IMR-90 (cell line): ENCODE data around the gene C3orf80. TPM values are rescaled to one million over a fixed set of nuclear protein-coding genes. Genes with fewer than 3 reads are reported as not detected.

Source experiments
- ATAC-seq: fragments of 200-7000 bp; cut with Tn5 transposase; 2 replicates; pipeline ENCODE4 v1.9.1; 2020; ENCODE audit warnings: low read depth, mild to moderate bottlenecking, moderate library complexity
- BruUV-seq: library from RNA; stranded (reverse); fragments of 400-500 nt; replicated peaks from 2 replicates; lab custom pipeline; 2021; lab: Mats Ljungman, UMichigan
- CTCF ChIA-PET: fragments of 300-600 bp; formaldehyde crosslinking; extraction: SDS; loops from one replicate; lab custom pipeline; 2021; ENCODE audit warnings: antibody characterized with exemption; lab: Yijun Ruan, JAX
- POLR2A ChIA-PET: fragments of 300-600 bp; sonication (Branson Sonifier 250); formaldehyde crosslinking; loops from one replicate; lab custom pipeline; 2022; ENCODE audit warnings: antibody characterized with exemption; ENCODE audit not compliant: unreplicated experiment; lab: Charles Lee
- DNase-seq: peaks from one replicate; pipeline ENCODE4 v3.0.0; 2013
- H2AFZ ChIP-seq: replicated peaks from 2 replicates; pipeline ENCODE3; 2013; ENCODE audit warnings: low read length, mild to moderate bottlenecking; ENCODE audit not compliant: poor library complexity
- H2AK5ac ChIP-seq: 2 replicates; pipeline ENCODE4 v1.6.1; 2013; ENCODE audit warnings: low read depth, low read length, inconsistent platforms
- H2AK9ac ChIP-seq: replicated peaks from 2 replicates; pipeline ENCODE3; 2013; ENCODE audit warnings: mild to moderate bottlenecking, low read depth, low read length, moderate library complexity; ENCODE audit not compliant: poor library complexity
- H2BK120ac ChIP-seq: 2 replicates; pipeline ENCODE4 v1.6.1; 2013; ENCODE audit warnings: low read depth, low read length, inconsistent platforms
- H2BK15ac ChIP-seq: 3 replicates; pipeline ENCODE4 v1.6.1; 2013; ENCODE audit warnings: low read depth, low read length, inconsistent platforms
- H2BK20ac ChIP-seq: 2 replicates; pipeline ENCODE4 v1.6.1; 2013; ENCODE audit warnings: low read depth, mild to moderate bottlenecking, inconsistent platforms, low read length, moderate library complexity
- H2BK5ac ChIP-seq: 2 replicates; pipeline ENCODE4 v1.6.1; 2013; ENCODE audit warnings: mild to moderate bottlenecking, low read depth, low read length, inconsistent platforms; ENCODE audit not compliant: poor library complexity, severe bottlenecking
- H3K14ac ChIP-seq: replicated peaks from 2 replicates; pipeline ENCODE4 v1.6.1; 2013; ENCODE audit warnings: low read depth, low read length, inconsistent platforms
- H3K18ac ChIP-seq: 2 replicates; pipeline ENCODE4 v1.6.1; 2013; ENCODE audit warnings: low read depth, low read length, control low read depth
- H3K23ac ChIP-seq: 2 replicates; pipeline ENCODE4 v1.6.1; 2013; ENCODE audit warnings: low read depth, low read length, inconsistent platforms
- H3K27ac ChIP-seq: 2 replicates; pipeline ENCODE4 v1.5.1; 2013; ENCODE audit warnings: mild to moderate bottlenecking, control low read depth, low read length; ENCODE audit not compliant: insufficient read depth
- H3K27me3 ChIP-seq: 2 replicates; pipeline ENCODE4 v1.6.1; 2013; ENCODE audit warnings: low read length; ENCODE audit not compliant: control insufficient read depth, insufficient read depth
- H3K36me3 ChIP-seq: 2 replicates; pipeline ENCODE4 v1.6.1; 2013; ENCODE audit warnings: low read length, mixed read lengths; ENCODE audit not compliant: control insufficient read depth, insufficient read depth
- H3K4ac ChIP-seq: 2 replicates; pipeline ENCODE4 v1.6.1; 2013; ENCODE audit warnings: low read depth, low read length, inconsistent platforms
- H3K4me1 ChIP-seq: 2 replicates; pipeline ENCODE4 v1.6.1; 2013; ENCODE audit warnings: low read length, mixed read lengths; ENCODE audit not compliant: control insufficient read depth, insufficient read depth
- H3K4me2 ChIP-seq: 2 replicates; pipeline ENCODE4 v1.6.1; 2013; ENCODE audit warnings: low read depth, mild to moderate bottlenecking, control low read depth, low read length, moderate library complexity
- H3K4me3 ChIP-seq: 2 replicates; pipeline ENCODE4 v1.5.1; 2013; ENCODE audit warnings: low read depth, mild to moderate bottlenecking, control low read depth, low read length, moderate library complexity; ENCODE audit not compliant: insufficient read depth
- H3K56ac ChIP-seq: 2 replicates; pipeline ENCODE4 v1.6.1; 2013; ENCODE audit warnings: low read length, inconsistent platforms; ENCODE audit not compliant: insufficient read depth; ENCODE audit errors: extremely low read depth
- H3K79me1 ChIP-seq, 2 experiments: 2 replicates each; pipeline ENCODE4 v1.6.1; 2013; ENCODE audit warnings: low read length in 2 of 2, inconsistent platforms in 1 of 2, low read depth in 1 of 2
- H3K9ac ChIP-seq: 2 replicates; pipeline ENCODE4 v1.6.1; 2013; ENCODE audit warnings: low read depth, low read length, control low read depth
- H3K9me1 ChIP-seq: 2 replicates; pipeline ENCODE4 v1.6.1; 2013; ENCODE audit warnings: low read length, inconsistent platforms; ENCODE audit not compliant: insufficient read depth
- H3K9me3 ChIP-seq: 2 replicates; pipeline ENCODE4 v1.6.1; 2013; ENCODE audit warnings: low read length; ENCODE audit not compliant: control insufficient read depth, insufficient read depth
- H4K20me1 ChIP-seq: 2 replicates; pipeline ENCODE4 v1.6.1; 2013; ENCODE audit warnings: low read length, inconsistent platforms; ENCODE audit not compliant: insufficient read depth
- H4K5ac ChIP-seq: 2 replicates; pipeline ENCODE4 v1.6.1; 2013; ENCODE audit warnings: mild to moderate bottlenecking, low read depth, low read length, control low read depth
- H4K8ac ChIP-seq, 2 experiments: 2 replicates each; pipeline ENCODE4 v1.6.1; 2013; ENCODE audit warnings: low read depth in 2 of 2, low read length in 2 of 2, control low read depth in 1 of 2, inconsistent platforms in 1 of 2
- H4K91ac ChIP-seq: 2 replicates; pipeline ENCODE4 v1.6.1; 2013; ENCODE audit warnings: low read depth, low read length, inconsistent platforms; ENCODE audit not compliant: insufficient read depth
- BHLHE40 ChIP-seq: fragments of 150-350 bp; IDR thresholded peaks from 2 replicates; pipeline ENCODE4 v1.6.1; 2016; ENCODE audit warnings: mild to moderate bottlenecking, low read depth, low read length
- CEBPB ChIP-seq: IDR thresholded peaks from 2 replicates; pipeline ENCODE4 v1.6.1; 2012; ENCODE audit warnings: low read depth, low read length, improper control_type of control experiment
- CHD1 ChIP-seq: IDR thresholded peaks from 2 replicates; pipeline ENCODE4 v1.6.1; 2012; ENCODE audit warnings: low read depth, low read length, improper control_type of control experiment
- FOS ChIP-seq: fragments of 150-350 bp; IDR thresholded peaks from 2 replicates; pipeline ENCODE4 v1.6.1; 2016; ENCODE audit warnings: low read depth, low read length
- MAFK ChIP-seq: IDR thresholded peaks from 2 replicates; pipeline ENCODE4 v1.6.1; 2012; ENCODE audit warnings: low read depth, low read length, improper control_type of control experiment
- MAZ ChIP-seq: IDR thresholded peaks from 2 replicates; pipeline ENCODE4 v1.6.1; 2012; ENCODE audit warnings: low read depth, mild to moderate bottlenecking, low read length, improper control_type of control experiment, moderate library complexity, borderline replicate concordance
- MXI1 ChIP-seq: IDR thresholded peaks from 2 replicates; pipeline ENCODE4 v1.6.1; 2012; ENCODE audit warnings: low read depth, mild to moderate bottlenecking, low read length, moderate library complexity, borderline replicate concordance
- NFE2L2 ChIP-seq: fragments of 150-350 bp; IDR thresholded peaks from 2 replicates; pipeline ENCODE4 v1.6.1; 2016; ENCODE audit warnings: low read depth, mild to moderate bottlenecking, low read length
- RAD21 ChIP-seq: IDR thresholded peaks from 2 replicates; pipeline ENCODE4 v1.6.1; 2012; ENCODE audit warnings: low read length, improper control_type of control experiment
- RFX5 ChIP-seq: IDR thresholded peaks from 2 replicates; pipeline ENCODE4 v1.8.0; 2012; ENCODE audit warnings: low read depth, mild to moderate bottlenecking, low read length, moderate library complexity
- SMC3 ChIP-seq: fragments of 150-350 bp; IDR thresholded peaks from 2 replicates; pipeline ENCODE4 v1.6.1; 2016; ENCODE audit warnings: low read depth, mild to moderate bottlenecking, antibody characterized with exemption, low read length, moderate library complexity
- WGBS, 2 experiments: methylation state at CpG; one replicate each; pipeline versions ENCODE4 v1.1.5 to v1.1.7; 2013; ENCODE audit warnings: missing lambda C conversion rate in 2 of 2; ENCODE audit not compliant: insufficient read length in 1 of 2; ENCODE audit errors: extremely low coverage in 2 of 2; 5-methylcytosine and 5-hydroxymethylcytosine counted together
- dilution Hi-C: fragments of 300-500 bp; cut with HindIII; formaldehyde crosslinking; loops from one replicate; pipeline ENCODE4 v1.14.3; 2018; ENCODE audit warnings: low sequenced_read_pairs; ENCODE audit not compliant: unreplicated experiment
- in situ Hi-C: fragments of 300-500 bp; cut with MboI; formaldehyde crosslinking; loops from 3 replicates; pipeline ENCODE4 v1.14.3; 2019; ENCODE audit warnings: low sequenced_read_pairs, inconsistent platforms, mixed read lengths
- intact Hi-C: fragments of 100-400 bp; cut with micrococcal nuclease; formaldehyde crosslinking; loops from 2 replicates; pipeline ENCODE4 v1.10.0; 2022
- polyA plus RNA-seq, 3 experiments: library from polyadenylated mRNA; depleted of rRNA; stranded (reverse); fragments of >200 nt; gene quantifications; 2 replicates each; pipeline ENCODE4 v1.2.3, GENCODE V29; 2012; ENCODE audit warnings: low replicate concordance in 1 of 3
- total RNA-seq: library from RNA; depleted of rRNA; stranded (reverse); fragments of >200 nt; gene quantifications from 2 replicates; pipeline ENCODE4 v1.2.3, GENCODE V29; 2012
- TF ChIP-seq, protein P1 (sequence below): fragments of 150-350 bp; IDR thresholded peaks from 2 replicates; pipeline ENCODE4 v1.6.1; 2017; ENCODE audit warnings: mild to moderate bottlenecking, antibody characterized with exemption, low read length, low read depth

C3orf80 gene
- total and polyA plus RNA-seq, 2 of the 4 experiments (the other 2 are of a cell fraction), result not detected

DNA sequence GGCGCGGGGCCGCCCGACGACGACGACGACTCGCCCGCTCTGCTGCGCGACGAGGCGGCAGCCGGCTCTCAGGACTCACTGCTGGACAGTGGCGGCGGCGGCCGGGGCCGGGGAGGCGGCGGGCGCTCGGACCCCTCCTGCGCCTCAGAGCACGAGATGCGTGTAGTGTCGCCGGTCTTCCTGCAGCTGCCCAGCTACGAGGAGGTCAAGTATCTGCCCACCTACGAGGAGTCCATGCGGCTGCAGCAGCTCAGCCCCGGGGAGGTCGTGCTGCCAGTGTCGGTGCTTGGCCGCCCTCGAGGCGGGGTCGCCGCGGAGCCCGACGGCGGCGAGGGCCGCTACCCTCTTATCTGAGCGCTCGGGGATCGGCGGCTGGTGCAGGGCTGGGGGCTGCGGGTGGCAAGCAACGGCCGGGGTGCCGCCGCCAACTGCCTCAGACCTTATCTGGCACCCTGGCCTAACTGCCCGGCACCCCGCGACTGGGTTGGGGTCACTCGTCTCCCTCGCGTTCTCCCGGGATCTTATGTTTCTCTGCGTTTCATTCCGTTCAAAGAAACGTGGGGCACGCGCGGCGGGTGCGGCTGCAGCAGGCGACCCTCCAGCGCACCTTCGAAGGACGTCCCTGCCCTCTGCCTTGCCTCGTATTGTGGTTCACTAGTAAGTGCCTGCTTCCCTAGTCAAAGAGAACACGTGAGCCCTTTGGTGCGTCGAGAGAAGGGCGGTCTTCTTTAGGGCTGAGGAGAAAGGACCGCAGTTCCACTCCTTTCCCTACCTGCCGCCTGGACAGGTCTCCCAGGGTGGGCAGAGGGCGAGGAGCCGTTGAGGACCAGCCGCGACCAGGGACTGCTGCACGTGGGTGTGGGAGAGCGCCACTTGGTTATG lies 1.0 kb downstream of the C3orf80 start:
- Histone ChIP-seq H3K27ac (no peak overlapping the region), H3K9ac (no peak overlapping the region), H3K9me3 (peaks cover 2% of the 10 kb centered on the region; the same call in 1 of the 2 replicates), H3K18ac (no peak overlapping the region), H2BK15ac (no peak overlapping the region), H3K56ac (no peak overlapping the region), H2AK5ac (no peak overlapping the region), H2BK5ac (no peak overlapping the region), H3K4me1 (peaks cover 3% of the 10 kb centered on the region), H2BK20ac (no peak overlapping the region), H2AK9ac (peak overlapping the region; percentile 67), H3K4me3 (peak overlapping the region; percentile 57), H3K9me1 (peaks cover 5% of the 10 kb centered on the region; the same call in 1 of the 2 replicates), H3K27me3 (peaks cover 50% of the 10 kb centered on the region), H2BK120ac (no peak overlapping the region), H3K14ac (no peak overlapping the region), H4K91ac (no peak overlapping the region), H3K4ac (no peak overlapping the region), H3K4me2 (peak overlapping the region; percentile 92), H3K79me1 (no peaks in the 10 kb centered on the region), H4K5ac (no peak overlapping the region), H2AFZ (peak overlapping the region; percentile 94), H4K20me1 (peaks cover 5% of the 10 kb centered on the region; the same call in 1 of the 2 replicates), H4K8ac (no peak overlapping the region), H3K36me3 (no peaks in the 10 kb centered on the region), H3K23ac (no peak overlapping the region; the same call in 1 of the 2 replicates)
- DNase-seq (no peak), ATAC-seq (peak; percentile 44)
- WGBS, 2 experiments, result 2% methylated on average over 58 of the region's 87 CpGs; no CpG with 5 or more reads in 1 of the 2 experiments
- ChIA-PET POLR2A (no interaction called here), CTCF (interaction anchor here (0.5 to 1.1 kb wide), 2 partner anchors 10 to 45 kb away, joined by 3 to 4 read pairs; no protein-coding TSS in a partner anchor)
- BruUV-seq, result no TSS peak
- in situ Hi-C loops (no loop called here), dilution Hi-C loops (no loop called here), intact Hi-C loops (no loop called here)
- no peak for TF ChIP-seq NFE2L2
- TF ChIP-seq RFX5, result no peak
- TF ChIP-seq CHD1, result no peak
- TF ChIP-seq SMC3, result no peak
- TF ChIP-seq, protein P1, sequence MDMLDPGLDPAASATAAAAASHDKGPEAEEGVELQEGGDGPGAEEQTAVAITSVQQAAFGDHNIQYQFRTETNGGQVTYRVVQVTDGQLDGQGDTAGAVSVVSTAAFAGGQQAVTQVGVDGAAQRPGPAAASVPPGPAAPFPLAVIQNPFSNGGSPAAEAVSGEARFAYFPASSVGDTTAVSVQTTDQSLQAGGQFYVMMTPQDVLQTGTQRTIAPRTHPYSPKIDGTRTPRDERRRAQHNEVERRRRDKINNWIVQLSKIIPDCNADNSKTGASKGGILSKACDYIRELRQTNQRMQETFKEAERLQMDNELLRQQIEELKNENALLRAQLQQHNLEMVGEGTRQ, result no peak
- no peak for TF ChIP-seq MAFK
- no peak for TF ChIP-seq FOS
- TF ChIP-seq CEBPB, result no peak
- TF ChIP-seq MAZ, result no peak
- TF ChIP-seq RAD21, result no peak
- TF ChIP-seq BHLHE40, result no peak
- no peak for TF ChIP-seq MXI1
